GM18498 (cell line): ENCODE results near the gene OLAH.
A peak's percentile ranks its signal among the peaks of the same experiment; 100 is the strongest.

ENCODE experiments used
- ATAC-seq: cut with Tn5 transposase; IDR thresholded peaks from one replicate; pipeline ENCODE4 v1.9.1; 2021; ENCODE audit warnings: mild to moderate bottlenecking, moderate library complexity; ENCODE audit not compliant: unreplicated experiment

The OLAH gene

DNA sequence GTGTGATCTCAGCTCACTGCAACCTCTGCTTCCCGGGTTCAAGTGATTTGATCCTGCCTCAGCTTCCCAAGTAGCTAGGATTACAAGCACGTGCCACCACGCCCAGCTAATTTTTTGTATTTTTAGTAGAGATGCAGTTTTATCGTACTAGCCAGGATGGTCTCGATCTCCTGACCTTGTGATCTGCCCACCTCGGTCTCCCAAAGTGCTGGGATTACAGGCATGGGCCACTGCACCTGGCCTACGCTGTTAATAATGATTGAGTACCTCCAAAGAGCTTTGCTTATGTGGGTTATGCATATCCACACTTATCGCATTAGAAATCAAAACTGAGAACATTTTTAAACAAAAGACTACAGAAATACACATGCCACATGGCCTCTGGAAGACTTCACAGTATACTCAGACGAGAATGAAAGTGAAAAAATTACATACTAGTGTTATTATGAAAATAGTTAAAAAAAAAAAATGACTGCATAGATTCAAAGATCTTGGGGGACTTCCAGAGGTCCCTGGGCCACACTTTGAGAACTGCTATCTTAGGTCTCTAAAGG, 78.8 kb downstream of the OLAH start:
- ATAC-seq = peak; percentile 87
